KOPT-K1 (cell line): ENCODE data around the gene NRIP3.
"Not testable (repeated sequence)": the region's sequence is repeated elsewhere in the genome, so short reads cannot be mapped to it uniquely, and the experiment has no call there.

Experiments
- H3K27ac ChIP-seq: fragments of 200-600 bp; sonication (generic); 2 replicates; pipeline ENCODE4 v1.5.1; 2016; ENCODE audit warnings: antibody characterized with exemption, mild to moderate bottlenecking, low read depth, low read length; ENCODE audit not compliant: poor library complexity, severe bottlenecking
- H3K36me3 ChIP-seq: fragments of 200-600 bp; sonication (generic); 2 replicates; pipeline ENCODE4 v1.5.1; 2017; ENCODE audit warnings: antibody characterized with exemption, mild to moderate bottlenecking, low read length, moderate library complexity; ENCODE audit not compliant: insufficient read depth
- H3K9me3 ChIP-seq: fragments of 200-600 bp; sonication (generic); 2 replicates; pipeline ENCODE4 v1.5.1; 2017; ENCODE audit warnings: antibody characterized with exemption, low read length, mild to moderate bottlenecking; ENCODE audit not compliant: insufficient read depth, poor library complexity, severe bottlenecking

Gene NRIP3

GRCh38 chr11:8935789-8936188 is 68.0 kb downstream of the NRIP3 start:
- H3K36me3 ChIP-seq, H3K27ac ChIP-seq, H3K9me3 ChIP-seq: not testable (repeated sequence)

DNA sequence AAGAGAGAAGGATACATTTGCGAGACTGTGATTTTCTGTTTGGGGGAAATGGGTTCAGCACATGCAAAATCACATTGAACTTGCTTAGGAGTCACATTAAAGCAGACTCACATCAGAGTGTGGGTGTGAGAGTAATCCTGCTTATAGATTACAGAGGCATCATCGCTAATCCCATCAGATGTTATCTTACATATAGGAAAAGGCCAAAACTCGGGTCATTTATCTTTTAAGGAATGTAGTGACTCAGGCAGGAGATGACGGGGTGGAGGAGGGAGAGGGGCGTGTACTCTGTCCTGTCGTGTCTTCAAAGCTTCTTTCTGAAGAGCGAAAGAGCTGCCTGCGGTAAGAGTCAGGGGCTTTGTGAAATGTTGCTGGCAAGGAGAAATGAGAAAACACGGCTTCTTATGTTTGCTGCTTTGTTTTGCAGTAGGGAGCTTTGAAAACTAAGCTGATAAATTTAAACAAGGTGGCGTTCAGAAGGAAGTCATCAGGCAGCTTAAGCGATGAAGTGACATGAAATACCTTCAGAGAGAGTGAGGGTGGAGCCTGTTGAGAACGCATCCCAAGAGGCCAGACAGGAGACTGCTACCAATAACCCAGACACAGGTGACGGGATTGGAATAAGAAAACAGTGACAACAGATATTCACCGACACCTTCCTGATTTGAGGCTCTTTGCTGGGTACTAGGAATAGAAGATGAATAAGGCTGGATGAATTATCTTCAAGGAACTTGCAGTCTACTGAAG is 68.9 kb downstream of the NRIP3 start:
- Histone ChIP-seq H3K9me3 (no peaks in the 10 kb centered on the region), H3K36me3 (no peaks in the 10 kb centered on the region), H3K27ac (no peak overlapping the region)

DNA sequence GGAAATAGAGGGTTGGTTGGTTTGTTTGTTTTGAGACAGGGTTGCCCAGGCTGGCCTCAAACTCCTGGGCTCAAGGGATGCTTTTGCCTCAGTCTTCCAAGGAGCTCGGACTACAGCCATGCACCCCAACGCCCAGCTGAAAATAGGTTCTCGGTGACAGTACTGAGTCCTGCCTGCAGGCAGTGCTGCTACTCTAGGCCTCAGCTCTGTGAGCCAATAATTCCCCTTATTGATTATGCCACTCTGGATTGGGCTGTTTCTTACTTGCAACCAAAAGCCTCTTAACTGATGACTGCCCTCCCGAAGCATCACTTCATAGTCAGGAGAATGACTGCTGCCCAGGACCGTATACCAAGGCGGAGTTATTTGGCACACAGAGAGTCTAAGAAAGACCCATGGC is 69.9 kb downstream of the NRIP3 start:
- Histone ChIP-seq H3K36me3 (no peaks in the 10 kb centered on the region), H3K27ac (no peak overlapping the region), H3K9me3 (no peaks in the 10 kb centered on the region)

DNA sequence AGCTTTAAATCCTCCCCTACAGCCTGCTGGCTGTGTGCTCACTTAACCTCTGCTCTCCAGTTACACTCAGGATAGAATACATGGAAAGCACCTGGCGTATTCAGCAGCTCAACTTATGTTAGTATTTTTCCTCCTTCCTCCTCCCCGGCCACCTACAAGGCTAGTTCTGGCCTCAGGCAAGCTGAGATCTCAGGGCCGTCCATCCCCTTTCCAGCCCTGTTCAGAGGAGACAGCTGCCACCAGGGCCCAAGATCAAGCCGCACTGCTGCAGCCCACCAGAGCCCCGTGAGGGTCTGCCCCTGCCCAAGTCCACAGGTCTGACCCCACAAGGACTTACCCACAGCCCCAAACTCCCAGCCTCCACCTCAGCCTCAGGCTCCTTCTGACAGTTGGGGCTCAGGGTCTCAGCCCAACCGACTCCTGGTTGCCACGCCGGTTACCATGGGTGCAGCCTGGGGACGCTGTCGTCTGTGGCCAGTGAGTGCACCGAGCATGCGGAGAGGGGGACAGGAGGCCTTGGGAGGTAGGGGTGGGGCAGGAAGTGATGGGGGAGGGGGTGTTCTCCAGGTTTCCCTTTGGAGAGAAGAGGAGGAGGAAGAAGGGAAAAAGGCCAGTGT is 71.1 kb downstream of the NRIP3 start, which contains the start of gene C11orf16:
TSS of gene C11orf16 (minus strand) at position 384 of the 617 bp plus-strand sequence. CDS start 639 bp downstream, outside the sequence.
- Histone ChIP-seq H3K9me3 (no peaks in the 10 kb centered on the region), H3K36me3 (no peaks in the 10 kb centered on the region), H3K27ac (no peak within 1 kb of the TSS)
